A673 (cell line): Measurements from ENCODE around the gene SYNJ1. TPM values are rescaled to one million over a fixed set of nuclear protein-coding genes. Genes with fewer than 3 reads are reported as not detected.

ENCODE experiments used
- BruUV-seq: library from RNA; stranded (reverse); fragments of 400-500 nt; replicated peaks from 2 replicates; lab custom pipeline; 2021; lab: Mats Ljungman, UMichigan
- CTCF ChIA-PET: fragments of 300-600 bp; sonication (Branson Sonifier 250); formaldehyde crosslinking; loops from one replicate; lab custom pipeline; 2022; ENCODE audit warnings: antibody characterized with exemption; lab: Charles Lee
- POLR2A ChIA-PET: fragments of 300-600 bp; sonication (Branson Sonifier 250); formaldehyde crosslinking; loops from one replicate; lab custom pipeline; 2022; ENCODE audit warnings: antibody characterized with exemption; ENCODE audit not compliant: low non-redundant PET; lab: Charles Lee
- DNase-seq: peaks from one replicate; pipeline ENCODE4 v3.0.0-alpha.2; 2015; ENCODE audit warnings: low spot score
- H3K27ac ChIP-seq: fragments of 200-600 bp; sonication (generic); 2 replicates; pipeline ENCODE4 v1.5.1; 2016; ENCODE audit warnings: mixed run types, low read depth, mild to moderate bottlenecking, mixed read lengths, antibody characterized with exemption, low read length; ENCODE audit not compliant: poor library complexity, severe bottlenecking
- H3K27me3 ChIP-seq: fragments of 200-600 bp; sonication (generic); replicated peaks from 2 replicates; pipeline ENCODE4 v1.6.1; 2017; ENCODE audit warnings: mixed run types, low read depth, mild to moderate bottlenecking, mixed read lengths, antibody characterized with exemption, low read length; ENCODE audit not compliant: insufficient read depth, poor library complexity
- H3K36me3 ChIP-seq: fragments of 200-600 bp; sonication (generic); 2 replicates; pipeline ENCODE4 v1.6.1; 2016; ENCODE audit warnings: mixed run types, mild to moderate bottlenecking, mixed read lengths, antibody characterized with exemption, low read length; ENCODE audit not compliant: insufficient read depth, poor library complexity, severe bottlenecking
- H3K4me1 ChIP-seq: fragments of 200-600 bp; sonication (generic); 2 replicates; pipeline ENCODE4 v1.6.1; 2017; ENCODE audit warnings: mixed run types, mild to moderate bottlenecking, mixed read lengths, antibody characterized with exemption, low read length; ENCODE audit not compliant: insufficient read depth, poor library complexity, severe bottlenecking
- H3K4me3 ChIP-seq: fragments of 200-600 bp; sonication (generic); 2 replicates; pipeline ENCODE4 v1.5.1; 2016; ENCODE audit warnings: low read depth, mixed run types, mild to moderate bottlenecking, mixed read lengths, low read length; ENCODE audit not compliant: poor library complexity, severe bottlenecking
- H3K9me3 ChIP-seq: fragments of 200-600 bp; sonication (generic); 2 replicates; pipeline ENCODE4 v1.6.1; 2016; ENCODE audit warnings: mixed run types, low read depth, mild to moderate bottlenecking, mixed read lengths, antibody characterized with exemption, low read length; ENCODE audit not compliant: poor library complexity, severe bottlenecking
- CTCF ChIP-seq: fragments of 300-800, 200-600 bp; sonication (generic); conservative IDR thresholded peaks from 2 replicates; pipeline ENCODE4 v1.5.1; 2017; ENCODE audit warnings: low read depth, mild to moderate bottlenecking, antibody characterized with exemption, low read length, moderate library complexity, mixed read lengths
- EZH2 ChIP-seq: fragments of 200-600 bp; sonication (generic); IDR thresholded peaks from 2 replicates; pipeline ENCODE4 v1.6.1; 2017; ENCODE audit warnings: borderline replicate concordance, low read depth, mild to moderate bottlenecking, mixed read lengths, antibody characterized with exemption, low read length; ENCODE audit not compliant: poor library complexity, severe bottlenecking
- intact Hi-C: fragments of 100-400 bp; cut with micrococcal nuclease; formaldehyde crosslinking; loops from one replicate; pipeline ENCODE4 v1.10.0; 2022; ENCODE audit not compliant: unreplicated experiment
- total RNA-seq: library from RNA; stranded (reverse); gene quantifications from 2 replicates; pipeline ENCODE4 v1.2.3, GENCODE V29; 2021

The SYNJ1 gene
- total RNA-seq, 1 experiment from 2014 or later = 17.1 TPM

DNA sequence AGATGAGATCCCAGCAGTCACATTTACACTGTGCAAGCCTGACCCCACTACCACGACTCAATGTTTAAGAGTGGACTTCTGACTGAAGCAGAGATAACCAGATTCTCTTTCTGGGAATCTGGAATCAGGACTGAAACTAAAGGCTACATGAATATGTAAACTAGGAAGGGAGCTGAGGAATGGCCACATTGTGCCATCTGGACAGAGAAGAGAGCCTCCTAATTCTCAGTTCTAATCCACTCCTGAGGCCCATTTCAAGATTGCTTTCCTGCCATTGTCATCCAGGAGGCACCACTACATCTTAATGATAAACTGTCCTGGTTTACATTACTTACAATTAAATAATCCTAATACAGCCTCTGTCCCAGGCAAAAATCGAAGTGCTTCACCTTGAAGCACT lies 37.2 kb upstream of the SYNJ1 start:
- no TSS peak for BruUV-seq
- H3K36me3 ChIP-seq = peaks cover 81% of the 10 kb centered on the region
- CTCF ChIA-PET = no interaction called here

GRCh38 chr21:32764186-32764585 lies 36.4 kb upstream of the SYNJ1 start:
- TF ChIP-seq EZH2 = no peak
- no peak for TF ChIP-seq CTCF
- Histone ChIP-seq H3K36me3 (peaks cover 90% of the 10 kb centered on the region), H3K9me3 (no peaks in the 10 kb centered on the region), H3K4me1 (peaks cover 6% of the 10 kb centered on the region), H3K27ac (no peak overlapping the region), H3K4me3 (no peak overlapping the region), H3K27me3 (no peaks in the 10 kb centered on the region)
- no TSS peak for BruUV-seq
- intact Hi-C loops = no loop called here
- CTCF ChIA-PET = no interaction called here
- no peak for DNase-seq
- POLR2A ChIA-PET = no interaction called here

More for the DNA sequence above, 37.2 kb upstream of the SYNJ1 start:
- Histone ChIP-seq H3K4me3 (no peak overlapping the region), H3K27me3 (no peaks in the 10 kb centered on the region), H3K9me3 (no peaks in the 10 kb centered on the region), H3K4me1 (peaks cover 12% of the 10 kb centered on the region), H3K27ac (peak overlapping the region; percentile 19)
- DNase-seq = no peak
- POLR2A ChIA-PET = no interaction called here
- intact Hi-C loops = loop anchor here (5.0 kb wide), 1 partner anchor 33 kb away; no protein-coding TSS in a partner anchor
- TF ChIP-seq CTCF = no peak
- no peak for TF ChIP-seq EZH2

GRCh38 chr21:32757804-32758203 lies 30.0 kb upstream of the SYNJ1 start:
- Histone ChIP-seq H3K27ac (no peak overlapping the region), H3K4me1 (no peaks in the 10 kb centered on the region), H3K27me3 (no peaks in the 10 kb centered on the region), H3K4me3 (no peak overlapping the region), H3K9me3 (no peaks in the 10 kb centered on the region), H3K36me3 (peaks cover 78% of the 10 kb centered on the region)
- ChIA-PET CTCF (no interaction called here), POLR2A (no interaction called here)
- BruUV-seq = no TSS peak
- TF ChIP-seq CTCF (no peak), EZH2 (no peak)
- DNase-seq = no peak
- intact Hi-C loops = no loop called here
